Central memory CD4-positive, alpha-beta T cell (primary cell): Measurements from ENCODE around the gene PLBD2.

Source experiments
- DNase-seq: peaks from one replicate; pipeline ENCODE4 v3.0.0; 2022
- total RNA-seq, 3 experiments: gene quantifications; one replicate each; lab custom pipeline; 2026; lab: John Stamatoyannopoulos, UW

PLBD2 gene, protein sequence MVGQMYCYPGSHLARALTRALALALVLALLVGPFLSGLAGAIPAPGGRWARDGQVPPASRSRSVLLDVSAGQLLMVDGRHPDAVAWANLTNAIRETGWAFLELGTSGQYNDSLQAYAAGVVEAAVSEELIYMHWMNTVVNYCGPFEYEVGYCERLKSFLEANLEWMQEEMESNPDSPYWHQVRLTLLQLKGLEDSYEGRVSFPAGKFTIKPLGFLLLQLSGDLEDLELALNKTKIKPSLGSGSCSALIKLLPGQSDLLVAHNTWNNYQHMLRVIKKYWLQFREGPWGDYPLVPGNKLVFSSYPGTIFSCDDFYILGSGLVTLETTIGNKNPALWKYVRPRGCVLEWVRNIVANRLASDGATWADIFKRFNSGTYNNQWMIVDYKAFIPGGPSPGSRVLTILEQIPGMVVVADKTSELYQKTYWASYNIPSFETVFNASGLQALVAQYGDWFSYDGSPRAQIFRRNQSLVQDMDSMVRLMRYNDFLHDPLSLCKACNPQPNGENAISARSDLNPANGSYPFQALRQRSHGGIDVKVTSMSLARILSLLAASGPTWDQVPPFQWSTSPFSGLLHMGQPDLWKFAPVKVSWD
- 5.5 to 9.5 (median 7.3) reads per million in 3 experiments for total RNA-seq

DNA sequence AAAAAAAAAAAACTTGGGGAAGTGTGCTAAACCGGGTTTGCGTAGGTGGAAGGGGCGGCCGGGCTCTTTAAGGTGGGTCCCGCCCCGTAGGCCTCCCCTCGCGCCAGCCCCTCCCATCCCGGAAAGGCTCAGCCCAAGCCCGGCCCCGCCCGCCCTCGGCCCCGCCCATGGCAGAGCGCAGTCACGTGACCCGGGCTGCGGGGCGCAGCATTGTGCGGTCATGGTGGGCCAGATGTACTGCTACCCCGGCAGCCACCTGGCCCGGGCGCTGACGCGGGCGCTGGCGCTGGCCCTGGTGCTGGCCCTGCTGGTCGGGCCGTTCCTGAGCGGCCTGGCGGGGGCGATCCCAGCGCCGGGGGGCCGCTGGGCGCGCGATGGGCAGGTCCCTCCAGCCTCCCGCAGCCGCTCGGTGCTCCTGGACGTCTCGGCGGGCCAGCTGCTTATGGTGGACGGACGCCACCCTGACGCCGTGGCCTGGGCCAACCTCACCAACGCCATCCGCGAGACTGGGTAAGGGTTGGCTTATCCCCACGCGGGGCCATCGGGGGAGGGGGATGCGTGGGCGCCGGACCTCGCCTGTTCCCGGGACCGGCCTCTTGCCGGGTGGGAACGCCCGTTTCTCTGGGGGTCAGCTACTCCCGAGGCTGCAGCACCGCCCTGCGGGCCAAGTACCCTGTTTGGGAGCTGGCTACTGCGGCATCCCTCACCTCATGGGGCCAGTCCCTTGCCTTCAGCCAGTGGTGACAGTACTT is at the start of gene PLBD2:
TSS of gene PLBD2 (plus strand) at position 207 of the 752 bp plus-strand sequence. CDS start at position 221, 14 bp downstream.
- peak; percentile 92 for DNase-seq

DNA sequence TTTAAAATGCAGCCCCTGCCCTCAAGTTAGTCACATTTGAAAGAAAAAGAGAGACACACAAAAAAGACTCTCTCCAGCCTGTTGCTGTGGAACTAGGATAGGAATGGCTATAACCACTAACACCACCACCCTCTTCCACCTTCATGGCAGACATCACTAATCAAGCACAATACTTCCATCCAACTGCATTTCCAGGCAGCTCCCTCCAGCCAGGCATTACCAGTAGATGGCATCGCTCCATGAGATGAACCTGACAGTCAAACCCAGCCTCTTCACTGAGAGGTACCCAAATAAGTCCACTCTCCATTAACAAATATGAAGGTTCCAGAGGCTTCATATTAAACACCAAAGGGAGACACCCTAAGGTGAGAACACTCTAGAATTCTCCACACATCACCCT is 47.9 kb upstream of the PLBD2 start:
- DNase-seq: no peak

DNA sequence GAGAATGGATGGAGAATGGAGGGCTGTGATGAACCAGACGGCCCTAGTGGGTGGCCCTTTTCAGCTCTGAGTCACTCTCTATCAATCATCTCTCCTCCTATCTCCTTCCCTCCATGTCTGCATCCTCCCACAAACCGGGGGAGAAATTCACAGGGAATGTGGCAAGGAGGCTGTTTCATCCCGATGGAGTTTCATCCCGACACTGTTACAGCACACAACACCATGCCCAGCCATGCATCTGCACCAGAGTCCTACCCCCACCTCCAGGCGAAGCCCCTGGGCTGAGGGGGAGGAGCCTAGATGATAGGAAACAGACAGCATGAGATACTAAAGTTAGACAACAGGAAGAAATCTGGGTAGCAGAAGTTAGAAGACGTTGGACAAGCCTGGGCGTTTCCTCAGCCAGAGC is 44.3 kb upstream of the PLBD2 start:
- no peak for DNase-seq

DNA sequence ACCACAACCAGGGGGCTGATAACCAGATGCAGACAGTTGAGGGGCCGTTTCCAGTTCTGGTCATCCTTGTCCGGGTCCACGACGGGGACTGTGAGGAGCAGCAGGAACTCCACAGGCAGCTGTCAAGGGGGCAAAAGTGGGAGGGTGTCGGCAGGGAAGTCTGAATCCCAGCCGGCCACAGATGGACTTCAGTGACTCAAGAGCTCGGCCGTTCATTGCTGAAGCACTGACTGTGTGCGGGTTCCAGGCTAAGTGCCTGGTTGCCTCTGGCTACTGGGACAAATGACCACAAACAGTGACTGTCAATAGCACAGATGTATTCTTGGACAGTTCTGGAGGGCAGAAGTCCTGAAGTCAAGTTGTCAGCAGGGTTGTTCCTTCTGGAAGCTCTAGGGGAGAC is 43.0 kb upstream of the PLBD2 start:
- DNase-seq: no peak

DNA sequence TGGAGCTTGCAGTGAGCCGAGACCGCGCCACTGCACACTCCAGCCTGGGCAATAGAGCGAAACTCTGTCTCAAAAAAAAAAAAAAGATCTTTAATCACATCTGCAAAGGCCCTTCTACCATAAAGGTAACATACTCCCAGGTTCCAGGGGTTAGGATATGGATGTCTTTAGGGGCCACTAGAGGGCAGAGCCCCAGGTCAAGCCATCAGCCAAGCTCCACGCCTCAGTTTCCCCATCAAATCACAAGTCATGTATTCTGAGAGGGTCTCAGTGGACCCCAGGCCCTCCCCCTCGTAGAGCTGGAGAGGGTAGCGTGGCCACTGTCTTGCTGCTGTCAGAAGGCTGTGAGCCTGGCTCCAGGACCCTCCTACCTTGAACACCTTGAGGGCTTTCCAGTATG is 42.2 kb upstream of the PLBD2 start:
- DNase-seq: no peak

DNA sequence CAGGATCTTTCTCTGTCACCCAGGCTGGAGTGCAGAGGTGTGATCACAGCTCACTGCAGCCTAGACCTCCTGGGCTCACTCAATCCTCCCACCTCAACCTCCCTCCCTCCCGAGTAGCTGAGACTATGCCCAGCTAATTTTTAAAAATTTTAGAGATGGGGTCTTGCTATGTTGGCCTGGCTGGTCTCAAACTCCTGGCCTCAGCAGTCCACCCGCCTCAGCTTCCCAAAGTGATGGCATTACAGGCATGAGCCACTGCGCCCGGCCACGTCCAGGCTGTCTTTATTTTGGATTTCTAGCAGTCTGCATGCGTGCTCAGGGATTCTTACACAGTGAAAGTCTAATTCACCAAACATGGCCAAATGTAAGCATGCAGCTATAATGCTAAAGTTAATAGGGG is 41.3 kb upstream of the PLBD2 start:
- no peak for DNase-seq

DNA sequence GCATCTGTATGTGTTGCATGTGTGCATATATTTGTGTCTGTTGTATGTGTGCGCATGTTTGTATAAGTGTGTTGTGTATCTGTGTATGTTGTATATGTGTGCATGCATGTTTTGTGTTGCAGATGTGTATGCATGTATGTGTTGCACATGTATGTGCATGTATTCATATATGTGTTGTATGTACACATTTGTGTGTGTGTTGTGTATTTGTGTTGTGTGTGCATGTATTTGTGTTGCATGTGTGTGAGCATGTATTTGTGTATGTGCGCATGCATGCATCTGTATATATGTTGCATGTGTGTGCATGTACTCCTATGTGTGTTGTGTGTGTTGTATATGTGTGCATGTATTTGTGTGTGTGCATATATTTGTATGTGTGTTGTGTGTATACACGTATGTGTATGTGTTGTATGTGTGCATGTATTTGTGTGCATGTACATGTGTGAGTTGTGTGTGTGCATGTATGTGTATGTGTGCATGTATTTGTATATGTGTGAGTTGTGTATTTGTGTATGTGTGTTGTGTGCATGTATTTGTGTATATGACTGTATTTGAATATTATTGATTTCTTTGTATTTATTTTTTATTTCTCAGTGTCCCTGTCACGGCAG is 40.2 kb upstream of the PLBD2 start:
- DNase-seq: no peak

DNA sequence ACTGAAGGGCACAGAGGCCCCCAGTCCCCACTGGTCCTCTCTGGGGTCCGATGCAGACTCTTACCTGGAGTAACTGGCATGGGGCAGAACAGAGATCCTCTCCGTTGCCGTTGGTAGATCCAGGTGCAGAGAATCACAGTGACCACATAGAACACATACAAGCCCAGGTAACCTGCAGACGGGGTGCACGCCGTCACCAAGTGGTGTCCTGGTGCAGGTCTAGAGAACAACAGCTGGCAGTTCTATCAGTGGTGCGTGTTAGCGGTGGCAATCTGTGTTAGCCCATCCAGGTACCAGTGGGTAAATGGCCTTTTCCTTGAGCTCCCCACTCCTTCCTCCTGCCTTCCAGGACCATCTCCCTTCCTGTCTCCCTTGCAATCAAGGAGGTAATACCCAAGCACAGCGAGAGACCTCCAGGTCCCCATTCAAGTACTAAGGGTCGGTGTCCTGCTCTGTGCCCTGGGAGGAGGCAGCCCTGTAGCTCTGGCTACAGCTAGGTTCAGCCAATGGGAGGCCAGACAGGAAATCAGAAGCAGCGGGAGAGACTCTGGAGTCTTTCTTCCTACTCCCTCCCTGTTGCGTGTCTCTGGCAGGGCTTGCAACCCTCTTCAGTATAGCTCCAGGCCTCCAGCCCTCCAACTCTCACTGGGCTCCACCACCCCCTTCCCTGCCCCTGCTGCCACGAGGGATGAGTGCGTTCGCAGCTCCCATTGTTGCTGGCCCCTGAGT is 39.3 kb upstream of the PLBD2 start:
- DNase-seq: no peak

DNA sequence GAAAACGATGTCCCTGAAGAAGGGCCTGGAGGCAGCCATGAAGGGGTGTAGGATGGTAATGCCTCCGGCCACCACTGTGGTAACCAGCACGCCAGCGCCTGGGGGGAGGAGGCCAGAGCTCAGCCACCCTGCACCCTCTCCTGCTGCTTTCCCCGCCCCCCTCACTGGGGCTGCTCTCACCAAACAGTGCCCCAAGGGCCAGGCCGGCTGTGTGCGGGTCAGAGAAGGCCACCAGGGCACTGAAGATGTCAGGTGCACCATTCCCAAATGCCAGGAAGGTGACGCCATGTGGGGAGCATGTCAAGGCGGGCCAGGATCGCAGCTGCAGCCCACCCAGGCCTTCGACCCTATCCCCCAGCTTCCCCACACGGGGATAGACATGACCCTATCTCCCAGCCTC is 38.0 kb upstream of the PLBD2 start:
- no peak for DNase-seq

DNA sequence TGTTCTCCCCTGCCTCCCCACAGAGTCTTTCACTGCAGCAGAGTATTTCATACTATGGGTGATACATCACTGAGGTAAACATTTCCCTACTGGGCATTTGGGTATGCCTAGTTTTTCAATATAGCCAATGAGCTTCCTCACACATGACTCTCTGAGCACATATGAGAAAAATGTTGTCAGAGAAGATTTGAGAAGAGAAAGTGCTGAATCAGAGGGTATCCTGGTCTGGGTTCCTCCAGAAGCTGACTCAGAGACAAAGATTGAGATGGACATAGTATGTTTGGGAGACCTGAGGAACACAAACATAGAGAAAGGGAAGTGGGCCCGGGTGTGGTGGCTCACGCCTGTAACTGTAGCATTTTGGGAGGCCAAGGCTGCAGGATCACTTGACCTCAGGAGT is 36.0 kb upstream of the PLBD2 start:
- DNase-seq: no peak

DNA sequence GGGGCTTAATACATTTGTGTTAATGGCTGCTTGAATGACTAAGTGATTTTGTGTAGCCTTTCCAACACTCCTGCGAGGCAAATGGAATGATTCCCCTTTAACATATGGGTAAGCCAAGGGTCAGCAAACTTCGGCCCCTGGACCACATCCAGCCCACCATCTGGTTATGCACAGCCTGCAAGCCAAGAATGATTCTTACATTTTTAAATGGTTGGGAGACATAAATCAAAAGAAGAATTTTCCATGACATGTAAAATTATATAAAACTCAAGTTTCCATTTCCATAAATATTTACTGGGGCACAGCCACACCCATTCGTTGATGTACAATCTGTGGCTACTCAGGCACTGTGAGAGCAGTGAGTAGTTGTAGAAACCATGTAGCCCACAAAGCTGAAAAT is 32.5 kb upstream of the PLBD2 start:
- DNase-seq: no peak

DNA sequence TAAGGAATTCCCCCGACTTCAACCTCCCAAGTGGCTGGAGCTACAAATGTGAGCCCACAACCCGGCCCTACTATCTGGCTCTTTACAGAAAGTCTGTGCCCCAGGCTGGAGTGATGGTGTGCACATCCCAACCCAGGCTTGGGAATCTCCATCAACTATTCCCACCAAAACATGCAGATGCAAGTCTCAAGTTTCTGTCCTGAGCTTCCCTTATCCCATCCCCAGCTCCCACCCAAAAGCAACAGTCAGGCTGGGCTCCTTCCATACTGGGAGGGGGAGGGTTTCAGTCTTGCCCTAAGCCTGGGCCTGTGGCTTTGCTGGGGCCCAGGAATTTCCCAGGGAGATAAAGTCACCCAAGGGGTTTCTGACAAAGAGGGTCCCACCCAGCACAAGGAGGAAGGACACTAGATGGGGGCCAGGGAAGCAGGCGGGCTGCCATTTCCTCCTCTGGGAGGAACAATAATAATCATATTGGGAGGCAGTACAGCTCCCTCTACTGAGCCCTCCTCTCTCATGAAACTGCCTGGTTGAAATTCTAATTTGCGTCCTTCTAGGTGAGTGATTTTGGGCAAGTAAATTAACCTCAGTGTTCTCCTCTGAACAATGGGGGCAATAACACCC is 31.5 kb upstream of the PLBD2 start:
- DNase-seq: no peak

DNA sequence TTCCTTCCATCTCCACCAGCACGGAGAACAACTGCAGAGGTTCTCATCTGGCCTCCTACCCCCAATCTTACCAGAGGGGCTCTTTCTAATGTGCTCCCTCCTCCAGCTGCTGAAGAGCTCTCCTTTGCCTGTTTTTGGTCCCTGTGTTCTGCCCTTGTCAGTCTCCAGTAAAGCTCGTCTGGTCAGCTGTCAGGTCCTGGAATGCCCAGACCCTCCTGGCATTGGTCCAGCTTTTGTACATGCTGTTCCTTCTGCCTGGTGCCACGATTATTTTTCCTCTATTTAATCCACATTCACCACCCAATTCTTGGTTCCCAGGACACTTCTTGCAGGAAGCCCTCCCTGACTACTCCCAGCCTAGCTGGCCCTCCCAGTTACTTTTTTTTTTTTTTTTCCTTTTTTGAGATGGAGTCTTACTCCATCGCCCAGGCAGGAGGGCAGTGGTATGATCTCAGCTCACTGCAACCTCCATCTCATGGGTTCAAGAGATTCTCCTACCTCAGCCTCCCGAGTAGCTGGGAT is 30.0 kb upstream of the PLBD2 start:
- no peak for DNase-seq

DNA sequence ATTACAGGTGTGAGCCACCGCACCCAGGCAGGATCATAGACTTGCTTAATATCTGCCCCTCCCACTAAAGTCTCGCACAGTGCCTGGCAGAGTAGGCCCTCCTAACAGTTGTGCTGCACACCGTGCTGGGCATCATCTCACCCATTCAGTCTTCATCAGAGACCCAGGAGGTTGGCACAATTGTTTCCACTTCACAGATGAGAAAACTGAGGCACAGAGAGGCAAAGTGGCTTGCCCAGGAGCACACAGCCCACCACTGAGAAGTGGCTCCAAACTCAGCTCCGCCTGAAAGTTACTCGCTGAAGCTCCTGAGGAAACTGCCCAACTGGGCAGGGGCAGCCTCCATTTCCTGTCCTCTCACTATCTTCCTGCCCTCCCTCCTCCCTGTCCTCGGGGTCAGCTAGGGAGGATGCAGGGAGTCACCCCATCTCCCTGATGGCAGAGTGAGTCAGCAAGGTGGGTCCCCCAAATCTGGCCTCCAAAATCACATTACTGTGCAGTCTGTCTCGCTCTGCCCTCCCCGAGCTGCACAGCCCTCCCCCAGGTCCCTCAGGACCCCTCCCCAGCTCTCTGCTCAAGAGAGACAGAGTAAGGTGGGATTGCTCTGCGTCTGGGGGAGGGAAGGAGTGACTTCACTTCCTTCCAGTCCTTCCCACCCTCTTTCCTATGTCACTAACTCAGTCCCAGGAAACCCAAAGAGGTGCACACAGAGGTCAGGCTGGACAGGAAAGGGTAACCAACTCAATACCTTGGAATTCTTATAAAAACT is 29.2 kb upstream of the PLBD2 start:
- DNase-seq: no peak

DNA sequence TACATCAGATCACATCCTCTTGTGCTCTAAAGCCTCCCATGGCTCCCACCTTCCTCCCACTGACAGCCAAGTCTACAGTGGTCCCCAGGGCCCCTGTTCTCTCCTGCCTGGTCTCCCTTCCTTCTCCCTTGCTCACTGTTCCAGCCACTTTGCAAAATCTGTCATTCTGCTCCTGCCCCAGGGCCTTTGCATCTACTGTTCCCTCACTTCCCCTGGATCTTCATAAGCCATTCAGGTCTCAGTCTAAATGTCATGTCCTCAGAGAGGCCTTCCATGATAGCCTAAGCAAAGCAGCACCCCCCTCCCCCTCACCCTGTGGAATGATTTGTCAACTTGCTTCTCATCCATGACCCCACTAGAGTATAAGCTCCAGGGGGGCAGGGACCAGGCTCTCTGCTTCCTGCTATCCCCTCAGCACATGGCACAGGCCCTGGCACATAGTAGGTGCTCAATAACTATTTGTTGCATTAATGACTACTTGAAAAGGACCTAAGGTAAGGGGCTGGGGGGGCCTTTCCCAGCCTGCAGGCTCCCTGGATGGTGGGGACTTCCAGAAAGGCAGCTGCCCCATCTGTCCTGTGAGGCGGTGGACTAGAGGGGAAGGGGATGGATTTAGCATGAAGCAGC is 28.5 kb upstream of the PLBD2 start:
- DNase-seq: no peak

DNA sequence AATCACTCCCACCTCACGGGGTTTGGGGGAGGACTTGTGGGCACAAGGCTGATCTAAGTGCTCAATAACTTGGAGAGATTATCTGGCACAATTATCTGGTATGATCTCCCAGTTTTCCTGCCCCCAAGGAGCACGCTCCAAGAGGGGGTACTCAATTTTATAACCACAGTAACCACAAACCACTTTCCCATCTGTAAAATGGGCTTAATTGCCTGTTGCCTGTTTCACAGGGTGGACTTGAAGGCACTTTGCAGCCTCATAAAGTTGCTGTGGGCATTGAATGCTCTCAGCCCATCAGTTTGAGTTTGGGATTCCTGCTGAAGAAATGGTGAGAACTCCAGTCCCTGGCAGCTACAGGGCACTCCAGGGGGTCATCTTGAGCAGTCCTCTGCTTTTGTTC is 27.9 kb upstream of the PLBD2 start:
- DNase-seq: no peak

DNA sequence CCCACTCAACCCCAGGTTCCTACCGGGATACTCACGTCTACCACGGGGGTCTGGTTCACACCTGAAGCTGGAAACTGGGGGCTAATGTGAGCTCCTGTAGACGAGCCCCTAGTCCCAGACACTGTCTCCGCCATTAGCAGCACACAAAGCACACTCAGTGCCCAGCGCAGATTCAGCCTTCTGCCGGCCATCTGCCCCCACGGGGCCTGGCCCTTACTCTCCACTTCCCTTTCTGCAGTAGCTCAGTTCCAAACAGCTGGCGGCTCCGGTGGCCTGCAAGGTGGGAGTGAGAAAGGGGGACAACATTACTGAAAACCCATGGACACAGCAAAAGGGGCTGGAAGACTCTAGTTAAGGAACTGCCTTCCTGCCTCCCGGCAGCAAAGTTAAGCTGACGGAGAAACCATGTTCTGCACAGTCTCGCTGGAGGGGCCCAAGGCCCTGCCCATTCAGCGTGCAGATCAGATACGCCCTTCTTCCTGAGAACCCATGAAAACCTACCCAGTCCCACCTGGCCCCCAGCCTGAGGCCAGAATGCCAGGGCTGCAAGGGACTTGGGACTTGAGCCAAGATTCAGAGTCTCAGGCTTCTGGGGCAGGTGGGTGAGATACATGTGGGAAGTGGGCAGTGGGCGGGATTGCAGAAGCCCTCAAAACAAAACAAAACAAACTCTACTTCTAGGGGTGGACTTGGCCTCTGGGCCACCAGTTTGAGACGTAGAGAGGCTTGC is 25.5 kb upstream of the PLBD2 start:
- no peak for DNase-seq

DNA sequence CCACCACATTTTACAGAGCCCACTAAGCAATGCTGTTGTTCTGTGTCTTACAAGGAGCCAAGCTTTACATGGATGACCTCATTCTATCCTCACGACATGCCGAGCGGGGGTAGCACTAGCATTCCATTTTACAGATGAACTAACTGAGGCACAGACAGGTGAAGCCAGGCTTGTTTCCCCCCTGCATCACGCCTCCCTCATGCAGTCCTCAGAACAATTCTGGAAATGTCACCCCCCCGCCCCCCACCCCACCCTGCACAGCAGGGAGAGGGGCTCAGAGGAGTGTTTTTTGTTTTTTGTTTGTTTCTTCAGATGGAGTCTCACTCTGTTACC is 25.0 kb upstream of the PLBD2 start:
- no peak for DNase-seq

DNA sequence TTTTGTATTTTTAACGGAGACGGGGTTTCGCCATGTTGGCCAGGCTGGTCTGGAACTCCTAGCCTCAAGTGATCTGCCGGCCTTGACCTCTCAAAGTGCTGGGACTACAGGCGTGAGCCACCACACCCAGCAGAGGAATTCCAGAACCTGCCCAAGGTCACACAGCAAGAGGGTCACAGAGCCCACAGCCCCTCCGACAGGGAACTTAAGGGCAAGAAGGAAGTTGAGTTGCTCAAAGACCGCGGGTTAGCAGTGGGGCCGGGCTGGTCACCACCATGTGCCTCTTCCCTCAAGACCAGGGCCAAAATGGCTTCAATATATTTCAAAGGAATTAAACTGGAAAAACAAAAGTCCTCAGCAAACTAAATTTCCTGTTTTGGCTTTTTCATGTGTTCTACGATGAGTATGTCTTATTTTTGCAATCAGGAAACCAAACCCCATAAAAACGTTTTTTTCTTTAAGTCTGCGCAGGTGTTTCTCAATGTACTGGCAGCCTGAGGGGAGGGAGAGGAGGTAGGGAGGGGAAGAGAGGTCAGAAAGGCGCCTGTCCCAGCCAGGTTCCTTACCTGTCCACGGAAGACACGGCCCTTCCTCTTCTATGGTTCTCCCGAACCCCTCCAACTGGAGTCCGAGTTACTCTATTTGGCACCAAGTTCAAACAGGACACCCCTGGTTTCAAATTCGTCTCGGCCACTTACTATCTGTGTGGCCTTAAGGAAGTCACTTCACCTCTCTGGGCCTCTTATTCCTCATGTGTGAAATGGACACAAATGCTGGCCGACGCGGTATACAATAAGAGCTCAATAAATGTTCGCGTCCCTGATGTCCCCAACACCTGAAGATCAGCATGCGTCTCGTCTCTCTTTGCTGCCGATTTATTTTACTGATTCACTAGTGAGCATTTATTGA is 24.3 kb upstream of the PLBD2 start:
- peak; percentile 30 for DNase-seq
